Measurements from ENCODE around the gene ZNF443. TPM values are rescaled to one million over a fixed set of nuclear protein-coding genes. Genes with fewer than 3 reads are reported as not detected.
"Not testable (repeated sequence)": the region's sequence is repeated elsewhere in the genome, so short reads cannot be mapped to it uniquely, and the experiment has no call there.

The ZNF443 gene
- total RNA-seq, 1 donor from 2014 or later: 8.8 TPM

DNA sequence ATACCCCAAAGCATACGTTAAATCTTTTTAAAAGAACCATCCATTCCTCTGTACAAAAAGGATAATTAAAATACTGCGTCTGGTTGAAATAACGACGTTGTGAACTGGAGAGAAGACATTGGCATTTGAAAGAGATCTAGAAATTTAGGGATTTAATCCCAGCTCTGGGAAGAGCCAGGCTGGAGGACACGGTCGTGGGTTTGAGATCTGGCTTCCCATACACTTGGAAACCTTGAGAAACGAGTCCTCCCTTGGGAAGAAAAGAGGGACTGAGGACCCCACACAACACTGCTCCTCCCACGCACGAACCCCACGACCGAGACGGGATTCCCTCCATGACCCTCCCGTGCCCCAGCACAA lies 43.2 kb upstream of the ZNF443 start:
- peak overlapping the region; percentile 88 for H3K4me3 Mint-ChIP-seq (ENCODE audit: unreplicated experiment)
- H3K9me3 Mint-ChIP-seq (ENCODE audit: unreplicated experiment): peaks cover 7% of the 10 kb centered on the region

DNA sequence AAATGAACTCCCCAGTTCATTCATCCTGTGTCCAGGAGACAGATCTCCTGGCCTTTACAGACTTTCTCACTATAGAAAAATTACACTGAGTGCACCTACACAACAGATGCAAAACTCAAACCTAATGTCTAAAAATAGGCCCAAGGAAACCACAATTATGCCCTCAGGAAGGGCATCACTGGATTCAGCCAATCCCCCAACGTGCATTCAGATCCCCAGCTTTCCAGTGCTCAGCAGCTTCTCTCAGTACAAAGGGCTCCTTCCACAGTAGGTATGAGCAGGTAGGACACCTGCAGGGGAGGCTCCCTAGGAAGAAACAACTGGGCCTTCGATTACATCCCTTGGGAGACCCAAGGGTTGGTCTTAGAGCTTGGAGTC lies 41.7 kb upstream of the ZNF443 start:
- peaks cover 2% of the 10 kb centered on the region for H3K4me1 Mint-ChIP-seq (ENCODE audit: low read depth, unreplicated experiment)
- H3K27me3 Mint-ChIP-seq (ENCODE audit: unreplicated experiment): peaks cover 3% of the 10 kb centered on the region
- peaks cover 7% of the 10 kb centered on the region for H3K9me3 Mint-ChIP-seq (ENCODE audit: unreplicated experiment)
- H3K4me3 Mint-ChIP-seq (ENCODE audit: unreplicated experiment): no peak overlapping the region
- no peak for DNase-seq
- H3K36me3 Mint-ChIP-seq (ENCODE audit: unreplicated experiment): no peaks in the 10 kb centered on the region
- no peak overlapping the region for H3K27ac Mint-ChIP-seq (ENCODE audit: unreplicated experiment)
- no peak for TF ChIP-seq CTCF (IDR thresholded peaks at IDR 0.05; ENCODE audit: partially characterized antibody, unreplicated experiment)

More for the DNA sequence above, 43.2 kb upstream of the ZNF443 start:
- peaks cover 2% of the 10 kb centered on the region for H3K4me1 Mint-ChIP-seq (ENCODE audit: low read depth, unreplicated experiment)
- no peak for TF ChIP-seq CTCF (IDR thresholded peaks at IDR 0.05; ENCODE audit: partially characterized antibody, unreplicated experiment)
- H3K27ac Mint-ChIP-seq (ENCODE audit: unreplicated experiment): peak overlapping the region; percentile 70
- DNase-seq: no peak
- peaks cover 4% of the 10 kb centered on the region for H3K27me3 Mint-ChIP-seq (ENCODE audit: unreplicated experiment)
- H3K36me3 Mint-ChIP-seq (ENCODE audit: unreplicated experiment): no peaks in the 10 kb centered on the region

DNA sequence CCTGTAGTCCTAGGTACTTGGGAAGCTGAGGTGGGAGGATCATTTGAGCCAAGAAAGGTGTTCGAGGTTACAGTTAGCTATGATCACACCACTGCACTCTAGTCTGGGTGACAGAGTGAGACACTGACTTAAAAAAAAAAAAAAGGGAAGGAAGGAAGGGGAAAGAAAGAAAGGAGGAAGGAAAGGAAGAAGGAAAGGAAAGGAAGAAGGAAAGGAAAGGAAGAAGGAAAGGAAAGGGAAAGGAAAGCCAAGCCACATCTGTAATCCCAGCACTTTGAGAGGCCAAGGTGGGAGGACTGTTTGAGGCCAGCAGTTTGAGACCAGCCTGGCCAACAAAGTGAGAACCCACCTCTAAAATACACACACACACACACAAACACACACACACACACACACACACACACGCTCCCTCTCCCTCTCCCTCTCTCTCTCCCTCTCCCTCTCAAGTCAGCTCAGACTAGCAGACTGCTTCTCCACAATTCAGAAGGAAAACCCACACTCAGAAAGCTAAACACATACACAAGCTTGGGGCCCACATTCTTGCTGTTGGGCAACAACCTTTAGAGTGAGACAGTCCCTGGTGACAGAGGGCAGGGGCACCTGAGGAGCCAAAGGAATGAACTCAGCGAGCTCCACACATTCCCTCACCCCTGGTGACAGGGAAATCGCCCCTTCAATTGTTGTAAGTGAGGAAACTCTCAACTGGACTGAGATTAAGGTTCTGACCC lies 41.1 kb upstream of the ZNF443 start:
- no peak for DNase-seq
- peak overlapping the region; percentile 45 for H3K4me3 Mint-ChIP-seq (ENCODE audit: unreplicated experiment)
- H3K27ac Mint-ChIP-seq (ENCODE audit: unreplicated experiment): no peak overlapping the region
- peaks cover 3% of the 10 kb centered on the region for H3K27me3 Mint-ChIP-seq (ENCODE audit: unreplicated experiment)
- TF ChIP-seq CTCF (IDR thresholded peaks at IDR 0.05; ENCODE audit: partially characterized antibody, unreplicated experiment): no peak
- no peaks in the 10 kb centered on the region for H3K36me3 Mint-ChIP-seq (ENCODE audit: unreplicated experiment)
- peaks cover 7% of the 10 kb centered on the region for H3K9me3 Mint-ChIP-seq (ENCODE audit: unreplicated experiment)
- H3K4me1 Mint-ChIP-seq (ENCODE audit: low read depth, unreplicated experiment): peaks cover 2% of the 10 kb centered on the region

- Mint-ChIP-seq H3K9me3 (ENCODE audit: unreplicated experiment) (peaks cover 6% of the 10 kb centered on the region), H3K36me3 (ENCODE audit: unreplicated experiment) (no peaks in the 10 kb centered on the region), H3K4me3 (ENCODE audit: unreplicated experiment) (peak overlapping the region; percentile 13), H3K27me3 (ENCODE audit: unreplicated experiment) (peaks cover 1% of the 10 kb centered on the region), H3K4me1 (ENCODE audit: low read depth, unreplicated experiment) (peaks cover 2% of the 10 kb centered on the region), H3K27ac (ENCODE audit: unreplicated experiment) (no peak overlapping the region)
- no peak for TF ChIP-seq CTCF (IDR thresholded peaks at IDR 0.05; ENCODE audit: partially characterized antibody, unreplicated experiment)
- DNase-seq: no peak
Measured at GRCh38 chr19:12478234-12478941, 37.6 kb upstream of the ZNF443 start.

- not testable (repeated sequence) for H3K27ac Mint-ChIP-seq (ENCODE audit: unreplicated experiment); DNase-seq; H3K4me1 Mint-ChIP-seq (ENCODE audit: low read depth, unreplicated experiment); H3K27me3 Mint-ChIP-seq (ENCODE audit: unreplicated experiment); H3K4me3 Mint-ChIP-seq (ENCODE audit: unreplicated experiment)
- Mint-ChIP-seq H3K36me3 (ENCODE audit: unreplicated experiment) (peaks cover 40% of the 10 kb centered on the region), H3K9me3 (ENCODE audit: unreplicated experiment) (peaks cover 19% of the 10 kb centered on the region)
Measured at GRCh38 chr19:12467651-12468050, 26.8 kb upstream of the ZNF443 start.

All from glutamatergic neuron (in vitro differentiated cells).